ENCODE data around the gene KRI1. TPM values are rescaled to one million over a fixed set of nuclear protein-coding genes. Genes with fewer than 3 reads are reported as not detected.
A peak's percentile ranks its signal among the peaks of the same experiment; 100 is the strongest.

KRI1 gene
- 22.0 TPM for polyA plus RNA-seq (ENCODE audit: insufficient read length)

- DNase-seq (ENCODE audit: low read depth): peak; percentile 91
Measured at GRCh38 chr19:10565567-10566407, at the start of gene KRI1. KRI1 (minus strand) TSS chr19:10566010; CDS start chr19:10565999, 11 bp downstream.

- no peak for DNase-seq (ENCODE audit: low read depth)
Measured at GRCh38 chr19:10612499-10613119, 46.8 kb upstream of the KRI1 start.

- no peak for DNase-seq (ENCODE audit: low read depth)
Measured at GRCh38 chr19:10611907-10612306, 46.1 kb upstream of the KRI1 start.

GRCh38 chr19:10604460-10604980 lies 38.7 kb upstream of the KRI1 start:
- no peak for DNase-seq (ENCODE audit: low read depth)

GRCh38 chr19:10603873-10604459 lies 38.2 kb upstream of the KRI1 start:
- DNase-seq (ENCODE audit: low read depth): no peak

DNA sequence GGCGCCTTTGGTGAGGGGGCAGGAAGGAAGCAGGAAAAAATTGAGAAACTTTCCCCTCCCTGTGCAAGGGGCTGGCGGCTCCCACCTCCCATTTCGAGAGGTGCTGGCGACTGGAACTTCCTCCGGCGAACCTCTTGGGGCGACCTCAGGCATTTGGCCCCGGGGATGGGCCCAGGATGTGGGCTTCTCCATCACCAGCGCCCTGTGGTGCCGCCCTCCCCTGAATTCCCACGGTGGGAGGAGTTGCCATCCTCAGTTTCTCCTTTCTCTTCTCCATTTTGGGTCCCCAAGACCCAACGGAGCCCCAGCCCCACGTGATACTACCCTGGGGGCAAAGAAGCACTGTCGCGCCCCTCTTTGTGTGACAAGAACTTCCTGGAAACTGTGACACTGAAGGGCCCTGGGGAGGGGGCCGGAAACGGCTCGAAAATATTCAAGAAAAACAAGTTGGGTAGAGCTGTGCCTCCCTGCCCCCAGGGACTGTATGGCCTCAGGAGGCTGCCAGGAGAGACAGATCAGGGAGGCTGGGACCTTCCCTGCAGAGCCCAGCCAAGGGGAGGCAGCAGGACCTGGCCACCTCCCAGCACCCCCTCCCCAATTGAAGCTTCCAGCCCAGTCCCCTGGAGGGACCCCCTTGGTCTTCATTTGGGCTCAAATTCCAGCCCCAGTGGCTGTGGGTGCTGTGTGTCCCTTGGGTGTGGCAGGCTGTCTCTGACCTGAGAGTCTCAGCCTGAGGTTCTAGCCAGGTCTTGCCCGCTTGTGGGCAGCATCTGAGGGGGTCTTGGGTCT lies 37.5 kb upstream of the KRI1 start:
- no peak for DNase-seq (ENCODE audit: low read depth)

GRCh38 chr19:10602330-10603083 lies 36.7 kb upstream of the KRI1 start:
- DNase-seq (ENCODE audit: low read depth): no peak

DNA sequence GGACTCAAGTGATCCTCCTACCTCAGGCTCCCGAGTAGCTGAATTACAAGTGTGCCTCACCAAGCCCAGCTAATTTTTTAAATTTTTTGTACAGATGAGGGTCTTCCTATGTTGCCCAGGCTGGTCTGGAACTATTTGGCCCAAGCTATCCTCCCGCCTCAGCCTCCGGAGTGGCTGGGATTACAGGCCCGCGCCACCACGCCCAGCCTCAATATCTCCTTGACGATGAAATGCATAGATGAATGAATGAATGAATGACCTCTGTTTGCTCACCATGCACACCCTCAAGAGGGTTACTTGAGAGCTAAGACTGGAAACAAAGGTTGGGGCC lies 36.2 kb upstream of the KRI1 start:
- DNase-seq (ENCODE audit: low read depth): no peak

- no peak for DNase-seq (ENCODE audit: low read depth)
Measured at GRCh38 chr19:10600149-10600548, 34.3 kb upstream of the KRI1 start.

GRCh38 chr19:10593820-10594637 lies 28.2 kb upstream of the KRI1 start:
- no peak for DNase-seq (ENCODE audit: low read depth)

GRCh38 chr19:10593148-10593547 lies 27.3 kb upstream of the KRI1 start:
- DNase-seq (ENCODE audit: low read depth): no peak

DNA sequence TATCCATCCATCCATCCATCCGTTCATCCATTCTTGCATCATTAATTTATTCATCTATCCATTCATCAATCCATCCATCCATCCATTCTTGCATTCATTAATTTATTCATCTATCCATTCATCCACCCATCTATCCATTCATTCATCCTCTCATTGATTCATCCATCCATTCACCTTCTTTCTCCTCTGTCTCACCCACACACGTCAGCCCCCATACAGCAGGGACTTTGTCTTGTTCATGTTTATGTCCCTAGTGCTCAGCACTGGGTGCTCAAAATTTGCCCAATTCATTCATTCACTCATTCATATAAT lies 22.0 kb upstream of the KRI1 start:
- DNase-seq (ENCODE audit: low read depth): no peak

GRCh38 chr19:10587022-10587838 lies 21.4 kb upstream of the KRI1 start, which contains the start of gene AP1M2:
AP1M2 (minus strand) TSS chr19:10587312; CDS start chr19:10587231, 81 bp downstream.
- no peak for DNase-seq (ENCODE audit: low read depth)

DNA sequence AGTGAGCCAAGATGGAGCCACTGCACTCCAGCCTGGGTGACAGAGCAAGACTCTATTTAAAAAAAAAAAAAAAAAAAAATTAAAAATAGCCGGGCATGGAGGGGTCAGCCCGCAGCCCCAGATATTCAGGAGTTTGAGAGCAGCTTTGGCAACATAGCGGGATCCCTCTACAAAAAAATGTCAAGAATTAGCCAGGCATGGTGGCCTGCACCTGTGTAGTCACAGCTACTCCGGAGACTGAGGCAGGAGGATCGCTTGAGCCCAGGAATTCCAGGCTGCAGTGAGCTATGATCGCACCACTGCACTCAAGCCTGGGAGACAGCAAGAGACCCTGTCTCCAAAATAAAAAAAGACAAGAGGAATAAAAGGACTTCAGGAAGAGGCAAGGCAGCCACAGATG lies 20.6 kb upstream of the KRI1 start:
- DNase-seq (ENCODE audit: low read depth): no peak

GRCh38 chr19:10583036-10583776 lies 17.4 kb upstream of the KRI1 start:
- no peak for DNase-seq (ENCODE audit: low read depth)

DNA sequence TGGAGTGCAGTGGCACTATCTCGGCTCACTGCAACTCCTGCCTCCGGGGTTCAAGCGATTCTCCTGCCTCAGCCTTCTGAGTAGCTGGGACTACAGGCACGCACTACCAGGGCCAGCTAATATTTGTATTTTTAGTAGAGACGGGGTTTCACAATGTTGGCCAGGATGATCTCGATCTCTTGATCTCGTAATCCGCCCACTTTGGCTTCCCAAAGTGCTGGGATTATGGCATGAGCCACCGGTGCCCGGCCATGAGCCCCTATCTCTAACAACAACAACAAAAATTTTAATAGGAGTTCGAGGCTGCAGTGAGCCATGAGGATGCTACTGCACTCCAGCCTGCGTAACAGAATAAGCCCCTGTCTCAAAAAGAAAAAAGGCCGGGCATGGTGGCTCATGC lies 16.3 kb upstream of the KRI1 start:
- DNase-seq (ENCODE audit: low read depth): no peak

GRCh38 chr19:10580979-10581631 lies 15.3 kb upstream of the KRI1 start:
- DNase-seq (ENCODE audit: low read depth): peak; percentile 74

GRCh38 chr19:10577951-10578350 lies 12.1 kb upstream of the KRI1 start:
- DNase-seq (ENCODE audit: low read depth): no peak

Data from forelimb muscle (tissue), 1 donor.